H9 (cell line): Measurements from ENCODE around the gene USP47. TPM values are rescaled to one million over a fixed set of nuclear protein-coding genes. Genes with fewer than 3 reads are reported as not detected.

Source experiments
- DNase-seq: peaks from one replicate; pipeline ENCODE4 v3.0.0-alpha.2; 2017
- H2AFZ ChIP-seq: one replicate; pipeline ENCODE4 v1.6.1; 2013; ENCODE audit warnings: mild to moderate bottlenecking, low read length, control low read depth, moderate library complexity
- H2AK5ac ChIP-seq: 2 replicates; pipeline ENCODE4 v1.6.1; 2013; ENCODE audit warnings: low read length, control low read depth, mixed read lengths; ENCODE audit not compliant: insufficient read length
- H2BK120ac ChIP-seq: one replicate; pipeline ENCODE4 v1.6.1; 2013; ENCODE audit warnings: low read depth, mild to moderate bottlenecking, low read length, control low read depth, inconsistent platforms; ENCODE audit not compliant: poor library complexity, severe bottlenecking
- H2BK12ac ChIP-seq: 2 replicates; pipeline ENCODE4 v1.6.1; 2013; ENCODE audit warnings: low read length, control low read depth, mixed read lengths, low read depth; ENCODE audit not compliant: insufficient read length
- H2BK15ac ChIP-seq: 2 replicates; pipeline ENCODE4 v1.6.1; 2013; ENCODE audit warnings: low read depth, low read length, control low read depth
- H2BK20ac ChIP-seq: one replicate; pipeline ENCODE4 v1.6.1; 2013; ENCODE audit warnings: low read depth, mild to moderate bottlenecking, low read length, control low read depth, inconsistent platforms; ENCODE audit not compliant: poor library complexity, severe bottlenecking
- H2BK5ac ChIP-seq: 2 replicates; pipeline ENCODE4 v1.6.1; 2013; ENCODE audit warnings: low read length, control low read depth, mixed read lengths; ENCODE audit not compliant: insufficient read length
- H3K14ac ChIP-seq: 2 replicates; pipeline ENCODE4 v1.6.1; 2013; ENCODE audit warnings: low read length, control low read depth; ENCODE audit not compliant: insufficient read depth
- H3K18ac ChIP-seq: 2 replicates; pipeline ENCODE4 v1.6.1; 2013; ENCODE audit warnings: low read depth, mild to moderate bottlenecking, mixed read lengths, low read length, control low read depth; ENCODE audit not compliant: insufficient read length
- H3K23ac ChIP-seq: 2 replicates; pipeline ENCODE4 v1.6.1; 2013; ENCODE audit warnings: low read length, control low read depth, mixed read lengths, low read depth; ENCODE audit not compliant: insufficient read length
- H3K23me2 ChIP-seq: 2 replicates; pipeline ENCODE4 v1.6.1; 2013; ENCODE audit warnings: low read depth, mild to moderate bottlenecking, mixed read lengths, low read length, control low read depth; ENCODE audit not compliant: insufficient read length, poor library complexity, severe bottlenecking
- H3K27ac ChIP-seq: 2 replicates; pipeline ENCODE4 v1.5.1; 2013; ENCODE audit warnings: low read length, control low read depth, mixed read lengths, low read depth; ENCODE audit not compliant: insufficient read length
- H3K27me3 ChIP-seq: 2 replicates; pipeline ENCODE4 v1.6.1; 2013; ENCODE audit warnings: low read length, control low read depth, inconsistent platforms; ENCODE audit not compliant: insufficient read depth
- H3K4ac ChIP-seq: 2 replicates; pipeline ENCODE4 v1.6.1; 2013; ENCODE audit warnings: low read depth, mild to moderate bottlenecking, control low read depth, inconsistent platforms, low read length, moderate library complexity
- H3K4me1 ChIP-seq: 2 replicates; pipeline ENCODE4 v1.6.1; 2013; ENCODE audit warnings: low read length, control low read depth, inconsistent platforms; ENCODE audit not compliant: insufficient read depth
- H3K4me2 ChIP-seq: 2 replicates; pipeline ENCODE4 v1.6.1; 2013; ENCODE audit warnings: low read length, control low read depth, mixed read lengths; ENCODE audit not compliant: insufficient read length, insufficient read depth
- H3K56ac ChIP-seq: 2 replicates; pipeline ENCODE4 v1.6.1; 2013; ENCODE audit warnings: low read depth, mild to moderate bottlenecking, mixed read lengths, low read length, control low read depth; ENCODE audit not compliant: insufficient read length
- H3K79me1 ChIP-seq: 2 replicates; pipeline ENCODE4 v1.6.1; 2013; ENCODE audit warnings: low read depth, mild to moderate bottlenecking, moderate library complexity, low read length, control low read depth, inconsistent platforms; ENCODE audit not compliant: insufficient read depth, poor library complexity, severe bottlenecking
- H3K79me2 ChIP-seq: 2 replicates; pipeline ENCODE4 v1.6.1; 2013; ENCODE audit warnings: low read length, control low read depth, inconsistent platforms; ENCODE audit not compliant: insufficient read depth
- H3K9ac ChIP-seq: 2 replicates; pipeline ENCODE4 v1.6.1; 2013; ENCODE audit warnings: low read length, control low read depth, mixed read lengths; ENCODE audit not compliant: insufficient read length; ENCODE audit errors: extremely low read depth
- H3K9me3 ChIP-seq: one replicate; pipeline ENCODE4 v1.6.1; 2013; ENCODE audit warnings: low read depth, low read length, inconsistent platforms; ENCODE audit not compliant: control insufficient read depth
- H3T11ph ChIP-seq: one replicate; pipeline ENCODE4 v1.6.1; 2013; ENCODE audit warnings: mild to moderate bottlenecking, low read length, control low read depth, inconsistent platforms
- H4K20me1 ChIP-seq: one replicate; pipeline ENCODE4 v1.6.1; 2013; ENCODE audit not compliant: control insufficient read depth, insufficient read length, insufficient read depth
- H4K5ac ChIP-seq: 2 replicates; pipeline ENCODE4 v1.6.1; 2013; ENCODE audit warnings: low read depth, mild to moderate bottlenecking, mixed read lengths, low read length, control low read depth; ENCODE audit not compliant: insufficient read length
- H4K8ac ChIP-seq: replicated peaks from 2 replicates; pipeline ENCODE4 v1.6.1; 2013; ENCODE audit warnings: low read length, control low read depth, mixed read lengths, low read depth; ENCODE audit not compliant: insufficient read length
- H4K91ac ChIP-seq: 2 replicates; pipeline ENCODE4 v1.6.1; 2013; ENCODE audit warnings: low read depth, mild to moderate bottlenecking, moderate library complexity, mixed read lengths, low read length, control low read depth; ENCODE audit not compliant: insufficient read length
- H3K27ac Mint-ChIP-seq, 3 experiments: 2 replicates in 2 of 3; 3 replicates in 1 of 3; pipeline ENCODE4 v1.8.0; 2020 to 2021; ENCODE audit warnings: mixed read lengths in 3 of 3, mild to moderate bottlenecking in 1 of 3, moderate library complexity in 1 of 3
- H3K27me3 Mint-ChIP-seq: 2 replicates; pipeline ENCODE4 v1.8.0; 2021; ENCODE audit warnings: low read depth, mild to moderate bottlenecking, moderate library complexity, mixed read lengths
- H3K36me3 Mint-ChIP-seq, 3 experiments: 2 replicates in 2 of 3; 3 replicates in 1 of 3; pipeline ENCODE4 v1.8.0; 2020 to 2021; ENCODE audit warnings: low read depth in 3 of 3, mixed read lengths in 3 of 3; ENCODE audit not compliant: insufficient read depth in 1 of 3
- H3K4me1 Mint-ChIP-seq, 2 experiments: 2 replicates each; pipeline ENCODE4 v1.8.0; 2020; ENCODE audit warnings: mixed read lengths in 2 of 2
- H3K4me3 Mint-ChIP-seq, 2 experiments: 2 replicates in 1 of 2; 3 replicates in 1 of 2; pipeline ENCODE4 v1.8.0; 2020 to 2021; ENCODE audit warnings: mild to moderate bottlenecking in 2 of 2, mixed read lengths in 2 of 2, moderate library complexity in 1 of 2
- H3K9me3 Mint-ChIP-seq, 2 experiments: 2 replicates in 1 of 2; 3 replicates in 1 of 2; pipeline ENCODE4 v1.8.0; 2020; ENCODE audit warnings: mild to moderate bottlenecking in 2 of 2, mixed read lengths in 2 of 2, moderate library complexity in 1 of 2
- WGBS: extraction: QIAGEN DNeasy Blood & Tissue Kit; methylation state at CpG from one replicate; pipeline ENCODE4 v1.1.7; 2013; ENCODE audit warnings: missing lambda C conversion rate, low lambda C conversion rate, mixed read lengths; ENCODE audit not compliant: insufficient read length; ENCODE audit errors: extremely low coverage; 5-methylcytosine and 5-hydroxymethylcytosine counted together
- total RNA-seq: library from RNA; stranded (reverse); gene quantifications from 2 replicates; pipeline ENCODE4 v1.2.1, GENCODE V29; 2021
- TF ChIP-seq, protein P1 (sequence below): fragments of 200-600 bp; sonication (generic); conservative IDR thresholded peaks from 3 replicates; pipeline ENCODE4 v1.8.0; 2021; ENCODE audit warnings: antibody characterized with exemption, mild to moderate bottlenecking

Gene USP47
- total RNA-seq, 1 experiment from 2014 or later: 26.7 TPM

GRCh38 chr11:11947825-11948224 lies 106.1 kb downstream of the USP47 start:
- Histone ChIP-seq H2BK20ac (no peak overlapping the region), H4K8ac (no peak overlapping the region), H3K27ac (no peak overlapping the region), H4K91ac (no peak overlapping the region), H3K23me2 (no peaks in the 10 kb centered on the region), H3K9ac (no peak overlapping the region), H3K56ac (no peak overlapping the region), H3K79me1 (no peaks in the 10 kb centered on the region), H2BK12ac (no peak overlapping the region), H3K4ac (no peak overlapping the region), H3K23ac (no peak overlapping the region), H4K20me1 (no peaks in the 10 kb centered on the region), H3T11ph (no peak overlapping the region), H4K5ac (no peak overlapping the region), H2BK5ac (no peak overlapping the region), H2BK15ac (no peak overlapping the region), H3K4me1 (no peaks in the 10 kb centered on the region), H3K27me3 (no peaks in the 10 kb centered on the region), H2AFZ (no peak overlapping the region), H2BK120ac (no peak overlapping the region), H3K14ac (no peak overlapping the region), H3K79me2 (no peaks in the 10 kb centered on the region), H3K9me3 (no peaks in the 10 kb centered on the region), H2AK5ac (no peak overlapping the region), H3K4me2 (no peak overlapping the region), H3K18ac (no peak overlapping the region)
- Mint-ChIP-seq H3K27me3 (no peaks in the 10 kb centered on the region), H3K4me1 (no peaks in the 10 kb centered on the region), H3K27ac (no peak overlapping the region), H3K4me3 (no peak overlapping the region), H3K36me3 (peaks cover 0 to 20% (median 14%) of the 10 kb centered on the region in 3 experiments; a peak in 6 of 7 replicates), H3K9me3 (no peaks in the 10 kb centered on the region)
- TF ChIP-seq, protein P1, sequence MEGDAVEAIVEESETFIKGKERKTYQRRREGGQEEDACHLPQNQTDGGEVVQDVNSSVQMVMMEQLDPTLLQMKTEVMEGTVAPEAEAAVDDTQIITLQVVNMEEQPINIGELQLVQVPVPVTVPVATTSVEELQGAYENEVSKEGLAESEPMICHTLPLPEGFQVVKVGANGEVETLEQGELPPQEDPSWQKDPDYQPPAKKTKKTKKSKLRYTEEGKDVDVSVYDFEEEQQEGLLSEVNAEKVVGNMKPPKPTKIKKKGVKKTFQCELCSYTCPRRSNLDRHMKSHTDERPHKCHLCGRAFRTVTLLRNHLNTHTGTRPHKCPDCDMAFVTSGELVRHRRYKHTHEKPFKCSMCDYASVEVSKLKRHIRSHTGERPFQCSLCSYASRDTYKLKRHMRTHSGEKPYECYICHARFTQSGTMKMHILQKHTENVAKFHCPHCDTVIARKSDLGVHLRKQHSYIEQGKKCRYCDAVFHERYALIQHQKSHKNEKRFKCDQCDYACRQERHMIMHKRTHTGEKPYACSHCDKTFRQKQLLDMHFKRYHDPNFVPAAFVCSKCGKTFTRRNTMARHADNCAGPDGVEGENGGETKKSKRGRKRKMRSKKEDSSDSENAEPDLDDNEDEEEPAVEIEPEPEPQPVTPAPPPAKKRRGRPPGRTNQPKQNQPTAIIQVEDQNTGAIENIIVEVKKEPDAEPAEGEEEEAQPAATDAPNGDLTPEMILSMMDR: no peak
- no CpG with 5 or more reads among the region's 4 CpGs for whole genome bisulfite sequencing
- no peak for DNase-seq
